Panc1 (cell line): ENCODE data around the gene MAP3K3. TPM values are rescaled to one million over a fixed set of nuclear protein-coding genes. Genes with fewer than 3 reads are reported as not detected.

ENCODE experiments used
- ATAC-seq: fragments of 200-7000 bp; cut with Tn5 transposase; 2 replicates; pipeline ENCODE4 v1.9.1; 2020; ENCODE audit warnings: mild to moderate bottlenecking, moderate library complexity
- BruUV-seq: library from RNA; stranded (reverse); fragments of 400-500 nt; replicated peaks from 2 replicates; lab custom pipeline; 2021; lab: Mats Ljungman, UMichigan
- CTCF ChIA-PET: fragments of 300-600 bp; sonication (Branson Sonifier 250); formaldehyde crosslinking; loops from one replicate; lab custom pipeline; 2022; ENCODE audit warnings: antibody characterized with exemption; lab: Charles Lee
- POLR2A ChIA-PET: fragments of 300-600 bp; sonication (Branson Sonifier 250); formaldehyde crosslinking; loops from one replicate; lab custom pipeline; 2022; ENCODE audit warnings: antibody characterized with exemption; lab: Charles Lee
- DNase-seq: peaks from one replicate; pipeline ENCODE4 v3.0.0-alpha.2; 2010; ENCODE audit warnings: low read depth, low spot score
- H3K27ac ChIP-seq: 2 replicates; pipeline ENCODE4 v1.5.1; 2011; ENCODE audit warnings: mild to moderate bottlenecking, low read length, inconsistent platforms
- H3K27me3 ChIP-seq: fragments of 200-500 bp; sonication (Bioruptor generic); 2 replicates; pipeline ENCODE4 v1.6.0; 2014; ENCODE audit warnings: low read length, inconsistent platforms; ENCODE audit not compliant: control insufficient read depth, insufficient read depth
- H3K36me3 ChIP-seq: fragments of 200-500 bp; sonication (Bioruptor generic); 2 replicates; pipeline ENCODE4 v1.5.1; 2014; ENCODE audit warnings: inconsistent platforms, mild to moderate bottlenecking, low read length, moderate library complexity; ENCODE audit not compliant: control insufficient read depth, insufficient read depth
- H3K4me1 ChIP-seq: 2 replicates; pipeline ENCODE4 v1.5.1; 2011; ENCODE audit warnings: inconsistent platforms, mild to moderate bottlenecking, low read length, moderate library complexity; ENCODE audit not compliant: control insufficient read depth, insufficient read depth
- H3K4me3 ChIP-seq, 2 experiments: 2 replicates each; pipeline ENCODE4 v1.5.1; 2011 to 2012; ENCODE audit warnings: low read depth in 2 of 2, low read length in 2 of 2, mild to moderate bottlenecking in 2 of 2, inconsistent platforms in 1 of 2, moderate library complexity in 1 of 2
- H3K9me3 ChIP-seq: fragments of 200-500 bp; sonication (Bioruptor generic); 2 replicates; pipeline ENCODE4 v1.5.1; 2014; ENCODE audit warnings: low read depth, mild to moderate bottlenecking, inconsistent platforms, low read length, moderate library complexity; ENCODE audit not compliant: control insufficient read depth, insufficient read depth
- CTCF ChIP-seq: fragments of 450-650 bp; IDR thresholded peaks from 2 replicates; pipeline ENCODE4 v1.5.1; 2017; ENCODE audit warnings: mild to moderate bottlenecking
- POLR2AphosphoS5 ChIP-seq: IDR thresholded peaks from 2 replicates; pipeline ENCODE4 v1.6.1; 2012; ENCODE audit warnings: mild to moderate bottlenecking, low read depth, low read length, moderate library complexity
- REST ChIP-seq, 2 experiments: IDR thresholded peaks; 2 replicates each; pipeline ENCODE4 v1.6.1; 2011 to 2012; ENCODE audit warnings: low read depth in 2 of 2, control low read depth in 1 of 2, low read length in 1 of 2, mild to moderate bottlenecking in 1 of 2, moderate library complexity in 1 of 2; ENCODE audit not compliant: insufficient read depth in 1 of 2
- SIN3A ChIP-seq: IDR thresholded peaks from 2 replicates; pipeline ENCODE4 v1.6.1; 2012; ENCODE audit warnings: low read depth, mild to moderate bottlenecking, low read length, moderate library complexity, borderline replicate concordance; ENCODE audit not compliant: insufficient read depth
- TCF7L2 ChIP-seq: IDR thresholded peaks from 2 replicates; pipeline ENCODE4 v1.6.1; 2011; ENCODE audit warnings: mild to moderate bottlenecking, low read depth, low read length, inconsistent platforms
- in situ Hi-C: cut with HindIII; loops from 2 replicates; pipeline ENCODE4 v1.10.0; 2016; ENCODE audit warnings: low sequenced_read_pairs, low pct_unique_long_range_greater_than_20kb
- intact Hi-C: fragments of 100-400 bp; cut with micrococcal nuclease; formaldehyde crosslinking; loops from one replicate; pipeline ENCODE4 v1.10.0; 2022; ENCODE audit not compliant: unreplicated experiment
- total RNA-seq: library from RNA; stranded (reverse); gene quantifications from one replicate; pipeline ENCODE4 v1.2.1, GENCODE V29; 2021; ENCODE audit not compliant: unreplicated experiment

The MAP3K3 gene
- total RNA-seq, 1 experiment from 2014 or later, result 22.3 TPM

- ChIA-PET POLR2A (no interaction called here), CTCF (no interaction called here)
- intact Hi-C loops (no loop called here), in situ Hi-C loops (no loop called here)
- DNase-seq, result no peak
- Histone ChIP-seq H3K27ac (no peak overlapping the region), H3K4me1 (no peaks in the 10 kb centered on the region), H3K4me3 (no peak overlapping the region), H3K9me3 (no peaks in the 10 kb centered on the region), H3K36me3 (no peaks in the 10 kb centered on the region), H3K27me3 (no peaks in the 10 kb centered on the region)
- TF ChIP-seq CTCF (no peak), REST (IDR thresholded peaks at IDR 0.05; ENCODE audit: insufficient read depth in 1 of 2, low read depth in 2 of 2, low read length in 1 of 2) (no peak), SIN3A (no peak), TCF7L2 (no peak), POLR2AphosphoS5 (no peak)
- BruUV-seq, result no TSS peak
- no peak for ATAC-seq
Measured at GRCh38 chr17:63659850-63660249, 37.6 kb downstream of the MAP3K3 start.

GRCh38 chr17:63665527-63666214 lies 43.5 kb downstream of the MAP3K3 start:
- ChIA-PET CTCF (no interaction called here), POLR2A (no interaction called here)
- no peak for DNase-seq
- no TSS peak for BruUV-seq
- in situ Hi-C loops (no loop called here), intact Hi-C loops (no loop called here)
- H3K4me3 ChIP-seq, result no peak overlapping the region
- no peak for ATAC-seq
- no peaks in the 10 kb centered on the region for H3K9me3 ChIP-seq
- no peak for TF ChIP-seq SIN3A
- TF ChIP-seq CTCF, result no peak
- TF ChIP-seq POLR2AphosphoS5, result no peak
- TF ChIP-seq TCF7L2, result no peak
- TF ChIP-seq REST (IDR thresholded peaks at IDR 0.05; ENCODE audit: insufficient read depth in 1 of 2, low read depth in 2 of 2, low read length in 1 of 2), result no peak
- no peaks in the 10 kb centered on the region for H3K4me1 ChIP-seq
- H3K27me3 ChIP-seq, result no peaks in the 10 kb centered on the region
- no peak overlapping the region for H3K27ac ChIP-seq
- H3K36me3 ChIP-seq, result peaks cover 2% of the 10 kb centered on the region; the same call in 1 of the 2 replicates
